Activated T-cell treated with anti-CD3 and anti-CD28 coated beads, Interleukin-2, amount 50 U/mL, for 72 hours (primary cell): ENCODE results near the gene MAVS. TPM values are rescaled to one million over a fixed set of nuclear protein-coding genes. Genes with fewer than 3 reads are reported as not detected.

ENCODE experiments used
- ATAC-seq, 2 donors: fragments of 150-1000 bp; cut with Tn5 transposase; replicated peaks in 1 of 2; 2 replicates each; pipeline ENCODE4 v1.10.0; 2021; ENCODE audit warnings: moderate library complexity in 2 of 2, mild to moderate bottlenecking in 1 of 2
- DNase-seq, 2 donors: peaks; one replicate each; pipeline ENCODE4 v3.0.0; 2021 to 2022; ENCODE audit warnings: mixed read lengths in 1 of 2
- H3K27ac Mint-ChIP-seq: one replicate; pipeline ENCODE4 v1.8.0; 2022; ENCODE audit warnings: mild to moderate bottlenecking, moderate library complexity, mixed read lengths
- H3K27me3 Mint-ChIP-seq: one replicate; pipeline ENCODE4 v1.8.0; 2022; ENCODE audit warnings: low read depth, mixed read lengths
- H3K36me3 Mint-ChIP-seq, 2 donors: one replicate each; pipeline ENCODE4 v1.8.0; 2022; ENCODE audit warnings: mixed read lengths in 2 of 2, mild to moderate bottlenecking in 1 of 2; ENCODE audit not compliant: insufficient read depth in 2 of 2
- H3K4me1 Mint-ChIP-seq: one replicate; pipeline ENCODE4 v1.8.0; 2022; ENCODE audit warnings: low read depth, mixed read lengths
- H3K4me3 Mint-ChIP-seq, 2 donors: one replicate each; pipeline ENCODE4 v1.8.0; 2022; ENCODE audit warnings: mild to moderate bottlenecking in 2 of 2, mixed read lengths in 2 of 2, moderate library complexity in 2 of 2
- H3K9me3 Mint-ChIP-seq, 2 donors: one replicate each; pipeline ENCODE4 v1.8.0; 2022; ENCODE audit warnings: mixed read lengths in 2 of 2
- total RNA-seq, 2 donors: library from RNA; stranded (reverse); gene quantifications; one replicate each; pipeline ENCODE4 v1.2.3, GENCODE V29; 2022

The MAVS gene
- total RNA-seq, 2 donors from 2014 or later: 27.9 to 29.8 TPM

DNA sequence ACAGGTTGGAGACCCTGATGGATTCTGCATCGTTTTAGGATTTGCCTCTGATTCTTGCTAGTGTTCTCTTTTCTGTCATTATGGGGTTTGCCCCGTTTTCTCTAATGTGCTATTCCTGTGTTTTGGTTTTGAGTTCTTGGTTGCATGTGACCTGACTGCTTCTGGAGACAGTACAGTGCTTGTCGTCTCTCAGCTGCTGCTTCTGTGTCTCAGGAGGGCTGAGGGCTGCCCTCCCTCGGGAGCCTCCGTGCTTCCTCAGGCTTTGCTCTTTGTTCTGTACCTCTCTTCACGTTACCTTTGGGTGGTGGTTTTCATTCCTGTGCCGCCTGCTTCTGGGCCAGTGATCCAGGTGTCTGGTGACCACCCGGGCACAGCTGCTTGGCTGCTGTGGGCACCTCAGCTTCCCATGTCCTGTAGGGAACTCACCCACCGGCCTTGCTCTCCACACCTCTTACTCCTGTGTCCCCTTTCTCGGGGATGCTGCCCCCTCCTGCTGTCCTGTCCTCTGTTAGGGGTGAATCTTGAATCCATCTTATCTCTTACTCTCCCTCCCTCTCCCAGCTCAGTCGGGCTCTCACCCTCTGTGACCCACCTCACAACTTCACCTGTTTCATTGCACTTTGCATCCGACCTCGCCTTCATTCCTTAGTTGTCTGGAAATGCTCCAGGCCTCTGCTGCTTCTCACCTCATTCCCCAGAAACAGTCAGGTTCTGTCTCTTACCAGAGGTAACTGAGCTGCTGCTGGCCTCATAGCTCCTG is 75.8 kb downstream of the MAVS start:
- Mint-ChIP-seq H3K27ac (peak overlapping the region; percentile 91), H3K36me3 (peaks cover 4 to 37% of the 10 kb centered on the region in 2 donors), H3K4me1 (peaks cover 64% of the 10 kb centered on the region), H3K9me3 (no peaks in the 10 kb centered on the region), H3K27me3 (no peaks in the 10 kb centered on the region), H3K4me3 (peak overlapping the region in 1 of 2 donors; percentile 14)
- ATAC-seq (no peak), DNase-seq (no peak)

DNA sequence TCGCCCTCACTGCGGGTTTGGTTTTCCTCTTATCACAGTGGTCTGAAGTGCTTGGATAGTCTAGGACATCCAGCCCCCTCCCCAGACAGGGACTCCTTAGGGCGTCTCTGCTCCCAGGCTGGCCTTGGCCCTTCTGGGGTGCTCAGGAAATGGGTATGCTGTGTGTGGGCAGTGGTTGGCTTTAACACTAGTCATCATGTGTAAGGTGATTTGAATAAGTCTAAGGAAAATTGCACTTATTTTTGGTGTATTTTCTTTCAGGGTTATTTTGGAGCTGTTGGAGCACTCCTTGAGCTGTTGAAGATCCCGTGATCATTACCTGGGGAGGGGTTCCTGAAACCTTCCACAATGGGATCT is 76.3 kb downstream of the MAVS start:
- ATAC-seq (peak in 1 of 2 donors; percentile 47), DNase-seq (no peak)
- peak overlapping the region; percentile 91 for H3K27ac Mint-ChIP-seq
- peak overlapping the region; percentile 14 to 37 for H3K4me3 Mint-ChIP-seq
- no peaks in the 10 kb centered on the region for H3K9me3 Mint-ChIP-seq
- no peaks in the 10 kb centered on the region for H3K27me3 Mint-ChIP-seq
- peaks cover 4 to 34% of the 10 kb centered on the region in 2 donors for H3K36me3 Mint-ChIP-seq
- H3K4me1 Mint-ChIP-seq: peaks cover 64% of the 10 kb centered on the region

DNA sequence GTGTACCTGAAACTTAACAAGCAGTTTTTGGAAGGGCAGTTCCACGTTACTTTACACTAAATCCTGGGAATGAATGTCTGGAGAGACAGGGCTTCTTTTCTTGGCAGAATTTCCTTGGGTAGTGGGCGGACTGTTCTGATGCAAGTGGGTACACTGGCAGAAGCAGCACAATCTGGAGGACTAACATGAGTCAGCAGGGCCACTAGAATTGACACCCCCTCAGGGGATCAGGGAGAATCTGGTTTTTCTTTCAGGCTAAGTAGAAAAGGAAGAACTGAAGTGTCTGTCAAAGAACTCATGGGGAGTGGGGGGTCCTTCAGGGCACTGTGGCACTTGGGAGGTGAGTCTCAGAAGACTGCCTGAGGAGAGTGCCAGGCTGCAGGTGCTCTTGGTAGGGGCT is 77.2 kb downstream of the MAVS start:
- Mint-ChIP-seq H3K4me3 (no peak overlapping the region), H3K4me1 (peaks cover 58% of the 10 kb centered on the region), H3K9me3 (no peaks in the 10 kb centered on the region), H3K36me3 (peaks cover 1 to 27% of the 10 kb centered on the region in 2 donors), H3K27ac (peak overlapping the region; percentile 91), H3K27me3 (no peaks in the 10 kb centered on the region)
- DNase-seq (no peak), ATAC-seq (peak in 1 of 2 donors; percentile 41)

DNA sequence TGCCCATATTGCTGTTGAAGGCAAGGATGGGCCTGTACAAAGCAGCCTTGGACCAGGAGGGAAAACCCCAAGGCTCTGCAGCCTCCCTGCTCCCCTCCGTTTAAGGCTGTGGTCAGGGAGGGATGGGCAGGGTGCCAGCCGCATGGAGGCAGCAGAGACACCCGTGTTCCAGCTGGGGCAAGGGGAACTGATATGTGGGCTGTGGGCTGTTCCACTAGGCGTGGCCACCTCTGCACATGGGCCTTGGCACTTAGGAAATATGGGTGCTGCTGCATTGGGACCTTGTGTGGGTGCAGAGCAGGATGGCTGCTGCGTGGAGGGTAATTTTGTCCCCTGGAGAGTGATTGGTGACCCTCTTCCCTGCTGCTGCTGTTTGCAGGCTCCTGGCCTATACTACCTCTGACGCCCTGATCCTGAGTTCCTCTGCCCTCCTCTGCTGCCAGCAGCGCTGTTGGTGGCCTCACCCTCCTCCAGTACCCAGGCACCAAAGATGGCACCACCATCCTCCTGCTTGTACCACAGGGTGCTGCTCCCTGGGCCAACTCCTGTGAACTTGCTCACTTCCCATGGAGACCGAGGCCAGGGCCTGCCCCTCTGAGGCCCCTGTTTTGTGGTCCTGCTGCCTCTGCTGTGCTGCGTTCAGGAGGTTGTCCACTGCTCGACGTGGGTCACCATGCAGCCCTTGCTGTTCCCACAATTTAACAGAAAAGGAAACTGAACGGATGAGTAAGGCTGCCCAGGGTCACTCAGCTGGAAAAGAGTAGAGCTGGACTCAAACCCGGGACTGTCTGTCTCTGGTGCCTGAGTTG is 77.9 kb downstream of the MAVS start:
- ATAC-seq (peak; percentile 12 to 14), DNase-seq (no peak)
- Mint-ChIP-seq H3K9me3 (no peaks in the 10 kb centered on the region), H3K4me3 (no peak overlapping the region), H3K36me3 (peaks cover 1 to 22% of the 10 kb centered on the region in 2 donors), H3K4me1 (peaks cover 53% of the 10 kb centered on the region), H3K27ac (peak overlapping the region; percentile 57), H3K27me3 (no peaks in the 10 kb centered on the region)

DNA sequence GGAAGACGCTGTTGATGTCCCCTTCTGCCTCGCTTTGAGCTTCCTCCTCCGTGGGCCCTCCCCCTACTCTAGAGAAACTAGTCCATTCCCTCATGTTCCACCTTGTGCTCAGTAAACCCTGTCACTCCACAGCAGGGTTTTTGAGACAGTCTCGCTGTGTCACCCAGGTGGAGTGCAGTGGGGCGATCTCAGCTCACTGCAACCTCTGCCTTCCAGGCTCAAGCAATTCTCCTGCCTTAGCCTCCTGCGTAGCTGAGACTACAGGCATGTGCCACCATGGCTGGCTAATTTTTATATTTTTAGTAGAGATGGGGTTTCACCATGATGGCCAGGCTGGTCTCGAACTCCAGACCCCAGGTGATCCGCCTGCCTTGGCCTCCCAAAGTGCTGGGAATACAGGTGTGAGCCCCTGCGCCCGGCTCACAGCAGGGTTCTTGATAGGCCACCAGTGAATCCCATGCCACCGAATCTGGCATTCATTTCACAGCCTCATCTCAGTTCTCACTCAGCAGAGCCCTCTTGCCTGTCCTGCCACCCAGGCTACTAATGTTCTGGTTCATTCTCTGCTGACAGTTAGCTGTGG is 78.6 kb downstream of the MAVS start:
- DNase-seq (no peak), ATAC-seq (no peak)
- Mint-ChIP-seq H3K4me1 (peaks cover 59% of the 10 kb centered on the region), H3K36me3 (peaks cover 1 to 16% of the 10 kb centered on the region in 2 donors), H3K4me3 (no peak overlapping the region), H3K27ac (peak overlapping the region; percentile 52), H3K27me3 (no peaks in the 10 kb centered on the region), H3K9me3 (no peaks in the 10 kb centered on the region)

Other genes starting within 250 kb of the MAVS start
- gene GFRA4, start 183.4 kb upstream of the MAVS start, total RNA-seq: not detected
- gene ADAM33, start 164.8 kb upstream of the MAVS start, total RNA-seq: not detected
- under 1 TPM in 1 of 2 donors, not detected in 1; 0.02 TPM for gene SIGLEC1, start 134.2 kb upstream of the MAVS start, total RNA-seq
- gene HSPA12B, start 114.1 kb upstream of the MAVS start, total RNA-seq: not detected
- gene ADISSP, start 79.1 kb upstream of the MAVS start, total RNA-seq: 10 to 100 TPM; 26.3 to 35.8 TPM
- gene SPEF1, start 65.4 kb upstream of the MAVS start, total RNA-seq: under 1 TPM; 0.48 to 0.49 TPM
- gene CENPB, start 60.1 kb upstream of the MAVS start, total RNA-seq: 10 to 100 TPM; 30.4 to 31.5 TPM
- gene CDC25B, start 50.5 kb upstream of the MAVS start, total RNA-seq: 100 to 1,000 TPM; 121 to 128 TPM
- 10 to 100 TPM; 10.3 to 13.7 TPM for gene AP5S1, start 26.3 kb upstream of the MAVS start, total RNA-seq
- 10 to 100 TPM; 60.6 to 67.4 TPM for gene PANK2, start 42.6 kb downstream of the MAVS start, total RNA-seq
- 10 to 100 TPM; 13.4 to 16.4 TPM for gene RNF24, start 168.7 kb downstream of the MAVS start, total RNA-seq